HG02884 (cell line): Measurements from ENCODE around the gene OPTC.

Experiments
- ATAC-seq: cut with Tn5 transposase; IDR thresholded peaks from one replicate; pipeline ENCODE4 v1.9.1; 2021; ENCODE audit warnings: mild to moderate bottlenecking, moderate library complexity; ENCODE audit not compliant: unreplicated experiment

Gene OPTC

DNA sequence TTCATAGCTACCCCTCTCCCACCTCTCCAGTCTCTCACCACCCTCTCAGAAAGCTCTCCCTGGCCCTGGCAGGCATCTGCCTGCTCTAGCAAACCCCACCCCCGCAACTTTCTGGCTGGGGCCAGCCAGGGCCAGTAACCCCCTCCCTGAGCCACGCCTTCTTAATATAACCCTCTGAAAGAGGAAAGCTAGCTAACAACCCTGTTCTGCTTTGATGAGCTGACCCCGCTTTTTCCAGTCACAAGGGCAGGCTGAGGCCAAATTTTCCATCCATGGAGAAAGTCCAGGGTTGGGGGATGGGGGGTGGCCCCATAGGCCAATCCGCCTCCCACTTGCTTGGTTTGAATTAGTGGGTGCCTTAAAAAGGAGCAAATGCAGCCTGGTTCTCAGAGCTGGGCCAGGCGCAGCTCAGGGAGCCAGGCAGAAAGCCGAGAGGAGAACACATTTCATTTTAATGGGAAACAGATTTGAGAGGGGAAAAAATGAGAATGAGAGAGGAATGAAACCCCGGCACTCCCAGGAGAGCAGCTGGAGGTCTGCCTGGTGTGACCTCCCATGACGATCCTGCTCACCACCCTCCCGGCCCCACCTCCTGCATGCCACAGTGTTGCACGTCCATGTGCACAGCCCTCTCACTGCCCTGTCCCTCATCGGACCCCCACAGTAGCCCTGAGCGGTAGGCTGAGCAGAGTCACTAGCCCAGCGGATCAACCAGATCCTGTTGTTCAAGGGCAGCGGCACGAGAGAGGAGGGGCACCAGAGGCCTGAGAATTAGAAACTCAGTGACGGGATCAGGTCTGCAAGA lies 62.3 kb downstream of the OPTC start:
- ATAC-seq = no peak

DNA sequence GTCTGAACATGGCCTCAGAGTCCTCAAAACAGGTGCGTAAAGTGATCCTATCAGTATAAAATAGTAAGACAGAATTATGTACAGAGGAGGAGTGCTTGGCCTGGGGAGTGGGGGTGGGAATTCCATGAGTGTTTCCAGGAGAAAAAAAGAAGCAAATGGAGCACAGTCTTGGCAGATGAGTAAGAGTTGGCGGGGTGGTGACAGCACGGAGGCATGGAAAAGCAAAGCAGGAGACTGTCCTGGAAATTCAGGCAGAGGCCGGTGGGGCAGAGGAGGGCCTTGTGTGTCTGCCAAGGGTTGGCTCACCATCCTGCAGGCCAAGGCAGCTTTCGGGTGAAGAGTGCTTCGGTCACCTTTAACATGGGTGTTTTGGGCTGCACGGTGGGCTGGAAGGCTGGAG lies 63.4 kb downstream of the OPTC start:
- no peak for ATAC-seq

DNA sequence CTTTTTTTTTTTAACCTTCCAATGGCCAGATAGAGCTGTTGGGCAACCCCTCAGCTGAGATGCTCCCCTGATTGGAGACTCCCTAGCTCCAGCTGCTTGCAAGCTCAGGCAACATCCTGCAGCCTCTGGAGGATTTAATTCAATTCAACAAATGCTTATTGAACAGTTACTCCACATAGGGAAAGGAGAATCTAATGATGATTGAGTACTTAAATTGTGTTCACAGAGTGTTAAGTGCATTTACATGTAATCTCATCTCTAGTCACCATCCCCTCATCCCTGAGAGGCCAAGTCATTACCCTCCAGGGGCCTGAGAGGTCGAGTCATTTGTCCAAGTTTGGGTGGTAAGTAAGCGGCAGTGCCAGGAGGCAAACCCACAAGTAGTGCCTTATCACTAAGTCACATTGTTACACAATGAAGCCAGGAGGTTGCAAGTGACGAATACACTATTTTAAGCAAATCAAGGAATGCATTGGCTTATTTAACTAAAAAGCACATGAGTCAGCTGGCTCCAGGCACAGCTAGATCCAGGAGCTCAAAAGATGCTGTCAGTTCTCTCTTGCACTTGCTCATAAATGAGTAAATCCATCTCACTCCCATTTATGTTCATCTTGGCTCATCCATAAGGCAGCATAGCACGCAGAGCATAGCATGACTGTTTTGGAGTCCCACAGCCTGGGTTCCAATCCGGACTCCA lies 64.3 kb downstream of the OPTC start:
- ATAC-seq = no peak
